ENCODE data around the gene MPDZ.

Gene MPDZ

DNA sequence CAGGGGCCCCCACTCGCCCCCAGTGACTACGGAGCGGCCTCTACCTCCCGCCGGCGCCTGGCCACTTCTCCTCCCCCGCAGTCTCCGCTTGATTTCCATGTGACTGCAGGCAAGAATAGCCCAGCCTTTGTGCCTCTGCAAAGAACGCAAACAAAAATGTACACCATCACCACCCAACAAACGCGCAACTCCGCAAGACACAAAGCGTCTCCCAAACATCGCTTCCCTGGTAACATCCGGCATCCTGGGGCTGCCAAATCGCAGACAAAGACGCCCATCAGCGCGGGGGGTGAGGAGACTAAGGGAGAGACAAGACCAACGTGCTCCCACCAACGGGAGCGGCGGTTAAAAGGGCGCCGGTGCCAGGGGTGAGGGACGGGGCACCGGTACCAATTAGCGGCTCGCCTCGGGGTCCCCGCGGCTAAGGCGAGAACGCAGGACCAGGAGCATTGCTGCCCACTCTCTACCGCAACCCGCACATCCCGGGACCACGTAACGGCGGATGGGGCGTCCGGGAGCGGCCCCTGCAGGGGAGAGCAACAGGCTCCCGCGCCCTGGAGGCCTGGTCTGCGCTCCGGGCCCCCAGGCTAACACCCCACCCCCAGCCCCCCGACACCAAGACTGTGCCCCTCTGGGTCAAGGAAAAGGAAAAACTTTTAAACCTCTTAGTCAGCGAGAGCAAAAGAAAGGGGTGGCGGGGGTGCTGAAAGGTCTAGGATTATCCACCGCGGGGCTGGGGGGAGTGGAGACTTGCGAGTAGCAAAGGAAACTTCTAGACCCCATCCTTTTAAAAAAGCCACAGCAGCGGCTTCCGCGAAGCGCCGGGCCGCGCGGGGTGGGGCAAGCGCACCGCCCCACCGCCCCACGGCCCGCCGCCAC, 885 bp downstream of the MPDZ start:
- TF ChIP-seq, protein P1, sequence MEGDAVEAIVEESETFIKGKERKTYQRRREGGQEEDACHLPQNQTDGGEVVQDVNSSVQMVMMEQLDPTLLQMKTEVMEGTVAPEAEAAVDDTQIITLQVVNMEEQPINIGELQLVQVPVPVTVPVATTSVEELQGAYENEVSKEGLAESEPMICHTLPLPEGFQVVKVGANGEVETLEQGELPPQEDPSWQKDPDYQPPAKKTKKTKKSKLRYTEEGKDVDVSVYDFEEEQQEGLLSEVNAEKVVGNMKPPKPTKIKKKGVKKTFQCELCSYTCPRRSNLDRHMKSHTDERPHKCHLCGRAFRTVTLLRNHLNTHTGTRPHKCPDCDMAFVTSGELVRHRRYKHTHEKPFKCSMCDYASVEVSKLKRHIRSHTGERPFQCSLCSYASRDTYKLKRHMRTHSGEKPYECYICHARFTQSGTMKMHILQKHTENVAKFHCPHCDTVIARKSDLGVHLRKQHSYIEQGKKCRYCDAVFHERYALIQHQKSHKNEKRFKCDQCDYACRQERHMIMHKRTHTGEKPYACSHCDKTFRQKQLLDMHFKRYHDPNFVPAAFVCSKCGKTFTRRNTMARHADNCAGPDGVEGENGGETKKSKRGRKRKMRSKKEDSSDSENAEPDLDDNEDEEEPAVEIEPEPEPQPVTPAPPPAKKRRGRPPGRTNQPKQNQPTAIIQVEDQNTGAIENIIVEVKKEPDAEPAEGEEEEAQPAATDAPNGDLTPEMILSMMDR (IDR thresholded peaks at IDR 0.05; ENCODE audit: control insufficient read depth, extremely low read depth, insufficient read depth), result peak; percentile 15; the same call in 1 of the 2 replicates
- DNase-seq (ENCODE audit: low read depth), result peak; percentile 84

DNA sequence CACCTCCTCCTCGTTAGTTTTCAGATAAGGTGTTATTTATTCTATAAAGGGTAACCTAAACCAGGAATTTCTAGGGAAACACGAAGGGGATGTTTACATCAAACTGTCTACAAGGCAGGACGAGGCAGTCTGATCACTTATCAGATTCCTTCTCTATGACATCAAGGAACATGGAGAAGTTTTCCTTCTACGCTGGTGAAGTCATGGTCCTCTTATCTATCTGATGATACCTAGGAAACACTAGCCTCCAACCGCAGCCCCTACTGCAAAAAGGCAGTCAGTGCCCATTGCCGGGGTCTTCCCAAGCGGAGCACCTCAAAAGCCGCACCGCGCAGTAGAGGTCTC, 1.5 kb downstream of the MPDZ start:
- TF ChIP-seq, protein P1 (IDR thresholded peaks at IDR 0.05; ENCODE audit: control insufficient read depth, extremely low read depth, insufficient read depth), result no peak
- H3K4me3 ChIP-seq (ENCODE audit: low read depth, low read length), result peak overlapping the region; percentile 57
- no peak for DNase-seq (ENCODE audit: low read depth)

More for the DNA sequence above, 885 bp downstream of the MPDZ start:
- peak overlapping the region; percentile 57 for H3K4me3 ChIP-seq (ENCODE audit: low read depth, low read length)

DNA sequence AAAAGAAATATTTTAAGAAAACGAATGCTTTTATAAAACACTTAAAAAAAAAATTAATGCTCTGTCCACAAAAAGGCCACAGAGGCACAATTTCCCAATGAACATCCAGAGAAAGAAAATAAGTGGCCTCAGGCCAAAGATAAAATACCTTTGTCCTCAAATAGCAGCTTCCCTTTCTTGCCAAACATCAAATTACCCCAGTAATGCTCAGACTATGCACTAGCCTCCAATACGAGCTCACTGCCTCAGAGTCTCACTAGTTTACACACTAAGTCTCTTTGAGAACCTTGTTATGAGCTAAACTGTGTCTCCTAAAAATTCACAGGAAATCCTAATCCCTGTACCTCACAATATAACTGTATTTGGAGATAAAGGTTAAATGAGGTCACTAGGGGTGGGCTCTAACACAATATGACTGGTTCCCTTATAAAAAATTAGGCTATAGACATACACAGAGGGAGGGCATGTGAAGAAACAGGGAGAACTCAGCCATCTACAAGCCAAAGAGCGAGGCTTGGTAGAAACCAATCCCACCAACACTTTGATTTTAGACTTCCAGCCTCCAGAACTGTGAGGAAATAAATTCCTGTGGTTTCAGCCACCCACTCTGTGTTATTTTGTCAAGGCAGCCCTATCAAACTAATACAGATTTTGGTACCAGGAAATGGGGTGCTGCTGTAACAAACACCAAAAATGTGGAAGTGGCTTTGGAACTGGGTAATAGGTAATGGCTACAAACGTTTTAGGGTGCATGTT, 4.4 kb downstream of the MPDZ start:
- TF ChIP-seq, protein P1 (IDR thresholded peaks at IDR 0.05; ENCODE audit: control insufficient read depth, extremely low read depth, insufficient read depth), result no peak
- DNase-seq (ENCODE audit: low read depth), result no peak
- no peak overlapping the region for H3K4me3 ChIP-seq (ENCODE audit: low read depth, low read length)

DNA sequence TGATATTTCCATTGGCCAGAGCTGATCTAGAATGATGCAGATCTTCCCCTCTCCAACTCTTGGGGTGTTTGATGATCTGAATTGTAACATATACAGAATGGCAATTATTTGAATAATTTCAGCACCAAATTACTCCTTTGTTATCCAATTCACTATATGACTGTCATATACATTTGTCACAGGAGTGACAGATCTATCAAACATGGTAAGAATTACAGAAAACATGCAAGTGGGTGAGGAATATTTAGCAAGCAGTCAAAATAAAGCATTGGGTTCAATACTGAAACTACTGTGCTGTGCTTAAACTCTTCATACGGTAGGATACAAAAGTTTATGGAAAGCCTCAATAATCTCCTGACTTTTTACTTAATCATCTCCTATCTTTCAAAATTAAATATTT, 8.8 kb downstream of the MPDZ start:
- DNase-seq (ENCODE audit: low read depth), result no peak
- TF ChIP-seq, protein P1 (IDR thresholded peaks at IDR 0.05; ENCODE audit: control insufficient read depth, extremely low read depth, insufficient read depth), result no peak
- no peak overlapping the region for H3K4me3 ChIP-seq (ENCODE audit: low read depth, low read length)

DNA sequence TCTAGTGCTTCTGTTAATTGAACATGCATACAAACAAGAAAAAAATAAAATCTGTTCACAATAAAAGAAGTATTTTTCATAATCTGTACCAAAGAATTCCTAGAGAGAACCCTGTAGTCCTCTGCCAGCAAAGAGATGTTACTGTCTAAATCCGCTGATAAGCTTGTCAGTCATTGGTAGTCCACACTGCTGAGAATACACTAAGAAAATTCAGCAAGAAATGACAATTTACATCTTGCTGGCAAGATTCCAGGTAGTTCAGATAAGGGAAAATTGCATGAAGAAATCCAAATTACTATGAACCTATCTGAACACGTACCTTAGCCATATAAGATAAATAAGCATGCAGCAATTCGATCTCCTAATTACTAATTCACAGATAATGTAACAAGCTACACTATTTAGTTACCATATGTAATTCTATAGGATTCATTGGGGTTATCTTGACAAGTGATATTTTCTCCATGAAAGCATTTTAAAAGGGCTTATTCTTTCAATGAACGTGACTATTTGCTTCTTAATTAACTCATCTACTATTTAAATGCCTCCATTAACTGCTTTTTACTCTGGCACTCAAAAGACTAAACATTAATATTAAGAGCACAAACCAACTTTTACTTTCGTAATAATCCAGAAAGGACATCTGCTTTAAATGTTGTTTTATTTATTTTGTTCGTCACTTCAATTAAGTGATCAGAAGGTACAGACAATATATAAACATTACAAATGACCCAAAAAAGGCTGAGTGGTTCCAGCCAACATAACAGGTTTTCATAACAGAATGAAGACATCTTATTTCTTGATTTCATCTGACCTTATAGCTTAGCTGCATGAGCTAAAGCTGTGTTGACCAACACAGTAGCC, 9.7 kb downstream of the MPDZ start:
- no peak for DNase-seq (ENCODE audit: low read depth)
- H3K4me3 ChIP-seq (ENCODE audit: low read depth, low read length), result no peak overlapping the region
- TF ChIP-seq, protein P1 (IDR thresholded peaks at IDR 0.05; ENCODE audit: control insufficient read depth, extremely low read depth, insufficient read depth), result no peak

DNA sequence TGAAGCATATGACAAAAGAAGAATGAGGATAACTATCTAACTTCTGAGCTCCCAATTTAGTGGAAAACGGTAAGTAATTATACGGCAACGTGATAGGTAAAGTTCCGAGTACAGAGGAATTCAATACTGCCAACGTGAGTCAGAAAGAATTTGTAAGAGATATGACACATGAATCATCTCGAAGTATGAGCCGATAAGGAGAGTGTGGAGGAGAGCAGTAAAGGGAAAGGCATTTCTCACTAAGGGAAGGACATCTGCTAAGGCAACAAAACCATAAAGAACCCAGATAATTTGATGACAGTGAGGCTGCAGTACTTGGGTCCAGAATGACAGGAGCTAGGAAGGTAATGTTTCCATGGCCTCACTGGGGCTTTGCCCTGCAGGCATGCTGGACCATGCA, 11.0 kb downstream of the MPDZ start:
- TF ChIP-seq, protein P1 (IDR thresholded peaks at IDR 0.05; ENCODE audit: control insufficient read depth, extremely low read depth, insufficient read depth), result no peak
- no peak overlapping the region for H3K4me3 ChIP-seq (ENCODE audit: low read depth, low read length)
- no peak for DNase-seq (ENCODE audit: low read depth)
